ENCODE measurements around the gene CYP2C19.

DNA sequence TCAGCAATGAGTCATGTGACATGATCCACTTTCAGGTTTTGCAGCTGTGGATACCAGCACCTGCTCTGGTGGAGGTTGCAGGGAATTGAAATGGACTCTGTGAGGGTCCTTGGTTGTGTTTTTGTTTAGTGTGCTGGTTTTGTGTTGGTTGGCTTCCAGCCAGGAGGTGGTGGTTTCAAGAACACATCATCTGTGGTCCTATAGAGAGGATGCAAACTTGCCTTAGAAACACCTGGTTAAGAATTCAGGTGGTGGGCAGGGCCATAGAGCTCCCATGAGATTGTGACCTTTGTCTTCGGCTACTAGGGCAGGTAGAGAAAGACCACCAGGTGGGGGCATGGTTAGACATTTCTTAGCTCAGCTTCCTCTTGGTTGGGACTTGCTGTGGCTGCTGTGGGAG is 116.7 kb downstream of the CYP2C19 start:
- TF ChIP-seq GABPA (IDR thresholded peaks at IDR 0.05 in 1 of 2, conservative IDR thresholded peaks at IDR 0.05 in 1 of 2) (no peak), FOXA1 (IDR thresholded peaks at IDR 0.05) (no peak), EGR1 (IDR thresholded peaks at IDR 0.05; ENCODE audit: low read depth in 2 of 2) (no peak), RXRA (IDR thresholded peaks at IDR 0.05) (no peak), YY1 (IDR thresholded peaks at IDR 0.05) (no peak), RAD21 (IDR thresholded peaks at IDR 0.05) (no peak), JUND (IDR thresholded peaks at IDR 0.05) (no peak), TAF1 (conservative IDR thresholded peaks at IDR 0.05) (no peak)
- TF ChIP-seq, protein P1, sequence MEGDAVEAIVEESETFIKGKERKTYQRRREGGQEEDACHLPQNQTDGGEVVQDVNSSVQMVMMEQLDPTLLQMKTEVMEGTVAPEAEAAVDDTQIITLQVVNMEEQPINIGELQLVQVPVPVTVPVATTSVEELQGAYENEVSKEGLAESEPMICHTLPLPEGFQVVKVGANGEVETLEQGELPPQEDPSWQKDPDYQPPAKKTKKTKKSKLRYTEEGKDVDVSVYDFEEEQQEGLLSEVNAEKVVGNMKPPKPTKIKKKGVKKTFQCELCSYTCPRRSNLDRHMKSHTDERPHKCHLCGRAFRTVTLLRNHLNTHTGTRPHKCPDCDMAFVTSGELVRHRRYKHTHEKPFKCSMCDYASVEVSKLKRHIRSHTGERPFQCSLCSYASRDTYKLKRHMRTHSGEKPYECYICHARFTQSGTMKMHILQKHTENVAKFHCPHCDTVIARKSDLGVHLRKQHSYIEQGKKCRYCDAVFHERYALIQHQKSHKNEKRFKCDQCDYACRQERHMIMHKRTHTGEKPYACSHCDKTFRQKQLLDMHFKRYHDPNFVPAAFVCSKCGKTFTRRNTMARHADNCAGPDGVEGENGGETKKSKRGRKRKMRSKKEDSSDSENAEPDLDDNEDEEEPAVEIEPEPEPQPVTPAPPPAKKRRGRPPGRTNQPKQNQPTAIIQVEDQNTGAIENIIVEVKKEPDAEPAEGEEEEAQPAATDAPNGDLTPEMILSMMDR (IDR thresholded peaks at IDR 0.05; ENCODE audit: low read depth, low read length, missing input control) = no peak
- TF ChIP-seq, protein P2, sequence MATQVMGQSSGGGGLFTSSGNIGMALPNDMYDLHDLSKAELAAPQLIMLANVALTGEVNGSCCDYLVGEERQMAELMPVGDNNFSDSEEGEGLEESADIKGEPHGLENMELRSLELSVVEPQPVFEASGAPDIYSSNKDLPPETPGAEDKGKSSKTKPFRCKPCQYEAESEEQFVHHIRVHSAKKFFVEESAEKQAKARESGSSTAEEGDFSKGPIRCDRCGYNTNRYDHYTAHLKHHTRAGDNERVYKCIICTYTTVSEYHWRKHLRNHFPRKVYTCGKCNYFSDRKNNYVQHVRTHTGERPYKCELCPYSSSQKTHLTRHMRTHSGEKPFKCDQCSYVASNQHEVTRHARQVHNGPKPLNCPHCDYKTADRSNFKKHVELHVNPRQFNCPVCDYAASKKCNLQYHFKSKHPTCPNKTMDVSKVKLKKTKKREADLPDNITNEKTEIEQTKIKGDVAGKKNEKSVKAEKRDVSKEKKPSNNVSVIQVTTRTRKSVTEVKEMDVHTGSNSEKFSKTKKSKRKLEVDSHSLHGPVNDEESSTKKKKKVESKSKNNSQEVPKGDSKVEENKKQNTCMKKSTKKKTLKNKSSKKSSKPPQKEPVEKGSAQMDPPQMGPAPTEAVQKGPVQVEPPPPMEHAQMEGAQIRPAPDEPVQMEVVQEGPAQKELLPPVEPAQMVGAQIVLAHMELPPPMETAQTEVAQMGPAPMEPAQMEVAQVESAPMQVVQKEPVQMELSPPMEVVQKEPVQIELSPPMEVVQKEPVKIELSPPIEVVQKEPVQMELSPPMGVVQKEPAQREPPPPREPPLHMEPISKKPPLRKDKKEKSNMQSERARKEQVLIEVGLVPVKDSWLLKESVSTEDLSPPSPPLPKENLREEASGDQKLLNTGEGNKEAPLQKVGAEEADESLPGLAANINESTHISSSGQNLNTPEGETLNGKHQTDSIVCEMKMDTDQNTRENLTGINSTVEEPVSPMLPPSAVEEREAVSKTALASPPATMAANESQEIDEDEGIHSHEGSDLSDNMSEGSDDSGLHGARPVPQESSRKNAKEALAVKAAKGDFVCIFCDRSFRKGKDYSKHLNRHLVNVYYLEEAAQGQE (IDR thresholded peaks at IDR 0.05) = no peak
- TF ChIP-seq, protein P3, sequence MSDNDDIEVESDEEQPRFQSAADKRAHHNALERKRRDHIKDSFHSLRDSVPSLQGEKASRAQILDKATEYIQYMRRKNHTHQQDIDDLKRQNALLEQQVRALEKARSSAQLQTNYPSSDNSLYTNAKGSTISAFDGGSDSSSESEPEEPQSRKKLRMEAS (IDR thresholded peaks at IDR 0.05) = no peak
- TF ChIP-seq, protein P4, sequence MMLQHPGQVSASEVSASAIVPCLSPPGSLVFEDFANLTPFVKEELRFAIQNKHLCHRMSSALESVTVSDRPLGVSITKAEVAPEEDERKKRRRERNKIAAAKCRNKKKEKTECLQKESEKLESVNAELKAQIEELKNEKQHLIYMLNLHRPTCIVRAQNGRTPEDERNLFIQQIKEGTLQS (IDR thresholded peaks at IDR 0.05) = no peak
